Ishikawa (cell line): ENCODE data around the gene SH3RF3.

ENCODE experiments used
- CEBPB ChIP-seq: IDR thresholded peaks from 2 replicates; pipeline ENCODE4 v1.6.1; 2012
- EGR1 ChIP-seq: IDR thresholded peaks from 2 replicates; pipeline ENCODE4 v1.6.1; 2012
- EP300 ChIP-seq: IDR thresholded peaks from 2 replicates; pipeline ENCODE4 v1.6.1; 2012; ENCODE audit warnings: borderline replicate concordance
- FOXM1 ChIP-seq: IDR thresholded peaks from 2 replicates; pipeline ENCODE4 v1.6.1; 2012; ENCODE audit warnings: low read depth, borderline replicate concordance
- MAX ChIP-seq: IDR thresholded peaks from 2 replicates; pipeline ENCODE4 v1.6.1; 2012
- RAD21 ChIP-seq: IDR thresholded peaks from 2 replicates; pipeline ENCODE4 v1.6.1; 2012; ENCODE audit warnings: low read depth
- TAF1 ChIP-seq: IDR thresholded peaks from 2 replicates; pipeline ENCODE4 v1.6.1; 2012; ENCODE audit warnings: low read depth, mild to moderate bottlenecking
- TCF12 ChIP-seq: IDR thresholded peaks from 2 replicates; pipeline ENCODE4 v1.6.1; 2012; ENCODE audit warnings: low read depth
- YY1 ChIP-seq: IDR thresholded peaks from 2 replicates; pipeline ENCODE4 v1.6.1; 2012; ENCODE audit warnings: low read depth
- ZBTB7A ChIP-seq: IDR thresholded peaks from 2 replicates; pipeline ENCODE4 v1.6.1; 2012; ENCODE audit warnings: low read depth
- TF ChIP-seq, protein P1 (sequence below): IDR thresholded peaks from 2 replicates; pipeline ENCODE4 v1.6.1; 2012; ENCODE audit warnings: low read depth, mild to moderate bottlenecking

- TF ChIP-seq YY1 (no peak), MAX (no peak), RAD21 (no peak), EP300 (no peak), EGR1 (no peak), CEBPB (no peak), FOXM1 (no peak), ZBTB7A (no peak), TCF12 (no peak), TAF1 (no peak)
- TF ChIP-seq, protein P1, sequence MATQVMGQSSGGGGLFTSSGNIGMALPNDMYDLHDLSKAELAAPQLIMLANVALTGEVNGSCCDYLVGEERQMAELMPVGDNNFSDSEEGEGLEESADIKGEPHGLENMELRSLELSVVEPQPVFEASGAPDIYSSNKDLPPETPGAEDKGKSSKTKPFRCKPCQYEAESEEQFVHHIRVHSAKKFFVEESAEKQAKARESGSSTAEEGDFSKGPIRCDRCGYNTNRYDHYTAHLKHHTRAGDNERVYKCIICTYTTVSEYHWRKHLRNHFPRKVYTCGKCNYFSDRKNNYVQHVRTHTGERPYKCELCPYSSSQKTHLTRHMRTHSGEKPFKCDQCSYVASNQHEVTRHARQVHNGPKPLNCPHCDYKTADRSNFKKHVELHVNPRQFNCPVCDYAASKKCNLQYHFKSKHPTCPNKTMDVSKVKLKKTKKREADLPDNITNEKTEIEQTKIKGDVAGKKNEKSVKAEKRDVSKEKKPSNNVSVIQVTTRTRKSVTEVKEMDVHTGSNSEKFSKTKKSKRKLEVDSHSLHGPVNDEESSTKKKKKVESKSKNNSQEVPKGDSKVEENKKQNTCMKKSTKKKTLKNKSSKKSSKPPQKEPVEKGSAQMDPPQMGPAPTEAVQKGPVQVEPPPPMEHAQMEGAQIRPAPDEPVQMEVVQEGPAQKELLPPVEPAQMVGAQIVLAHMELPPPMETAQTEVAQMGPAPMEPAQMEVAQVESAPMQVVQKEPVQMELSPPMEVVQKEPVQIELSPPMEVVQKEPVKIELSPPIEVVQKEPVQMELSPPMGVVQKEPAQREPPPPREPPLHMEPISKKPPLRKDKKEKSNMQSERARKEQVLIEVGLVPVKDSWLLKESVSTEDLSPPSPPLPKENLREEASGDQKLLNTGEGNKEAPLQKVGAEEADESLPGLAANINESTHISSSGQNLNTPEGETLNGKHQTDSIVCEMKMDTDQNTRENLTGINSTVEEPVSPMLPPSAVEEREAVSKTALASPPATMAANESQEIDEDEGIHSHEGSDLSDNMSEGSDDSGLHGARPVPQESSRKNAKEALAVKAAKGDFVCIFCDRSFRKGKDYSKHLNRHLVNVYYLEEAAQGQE = no peak
These were observed 318.3 kb downstream of the SH3RF3 start for GRCh38 chr2:109447251-109447661.
